Endothelial cell of umbilical vein (primary cell): ENCODE data around the gene CORO2B.

ENCODE experiments used
- EZH2 ChIP-seq: IDR thresholded peaks from 2 replicates; pipeline ENCODE4 v1.6.1; 2012; ENCODE audit warnings: borderline replicate concordance, low read depth, mild to moderate bottlenecking, moderate library complexity, low read length, inconsistent platforms; ENCODE audit not compliant: severe bottlenecking
- FOS ChIP-seq: IDR thresholded peaks from 2 replicates; pipeline ENCODE4 v1.6.1; 2011; ENCODE audit warnings: mild to moderate bottlenecking, low read length, moderate library complexity, borderline replicate concordance; ENCODE audit not compliant: insufficient read depth
- MYC ChIP-seq: IDR thresholded peaks from one replicate; pipeline ENCODE4 v1.6.1; 2011; ENCODE audit warnings: mild to moderate bottlenecking, low read depth, low read length
- POLR2A ChIP-seq: IDR thresholded peaks from 2 replicates; pipeline ENCODE4 v1.6.1; 2012; ENCODE audit warnings: low read depth, mild to moderate bottlenecking, control low read depth, low read length
- POLR2AphosphoS5 ChIP-seq: IDR thresholded peaks from 2 replicates; pipeline ENCODE4 v1.6.1; 2012; ENCODE audit warnings: low read depth, mild to moderate bottlenecking, control low read depth, low read length, moderate library complexity; ENCODE audit not compliant: insufficient read depth
- TF ChIP-seq, protein P1 (sequence below), 2 donors: IDR thresholded peaks; 1 replicate in 1 of 2; 2 replicates in 1 of 2; pipeline ENCODE4 v1.5.1; 2011; ENCODE audit warnings: low read length in 2 of 2, mild to moderate bottlenecking in 2 of 2, moderate library complexity in 2 of 2, control low read depth in 1 of 2, inconsistent platforms in 1 of 2, low read depth in 1 of 2; ENCODE audit not compliant: insufficient read depth in 1 of 2; ENCODE audit errors: extremely low read depth in 1 of 2

DNA sequence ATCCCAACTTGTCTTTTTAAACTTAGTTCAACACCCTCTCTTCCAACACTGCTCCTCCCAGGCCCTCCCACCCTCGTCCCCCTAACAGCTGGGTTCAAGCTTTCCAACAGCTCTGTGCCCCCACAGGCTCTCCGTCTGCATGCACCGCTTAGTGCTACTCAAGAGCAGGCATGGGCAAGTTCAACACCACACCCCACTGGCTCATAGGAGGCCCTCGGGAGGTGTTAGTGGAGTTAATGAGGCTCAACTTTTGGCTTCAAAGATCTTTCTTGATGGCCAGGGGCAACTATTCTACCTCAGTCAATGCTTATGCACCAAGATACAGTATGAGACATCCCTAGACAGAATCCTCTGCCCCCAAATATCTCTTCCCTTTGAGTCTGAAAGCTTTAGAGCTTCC lies 127.5 kb downstream of the CORO2B start:
- TF ChIP-seq, protein P1, sequence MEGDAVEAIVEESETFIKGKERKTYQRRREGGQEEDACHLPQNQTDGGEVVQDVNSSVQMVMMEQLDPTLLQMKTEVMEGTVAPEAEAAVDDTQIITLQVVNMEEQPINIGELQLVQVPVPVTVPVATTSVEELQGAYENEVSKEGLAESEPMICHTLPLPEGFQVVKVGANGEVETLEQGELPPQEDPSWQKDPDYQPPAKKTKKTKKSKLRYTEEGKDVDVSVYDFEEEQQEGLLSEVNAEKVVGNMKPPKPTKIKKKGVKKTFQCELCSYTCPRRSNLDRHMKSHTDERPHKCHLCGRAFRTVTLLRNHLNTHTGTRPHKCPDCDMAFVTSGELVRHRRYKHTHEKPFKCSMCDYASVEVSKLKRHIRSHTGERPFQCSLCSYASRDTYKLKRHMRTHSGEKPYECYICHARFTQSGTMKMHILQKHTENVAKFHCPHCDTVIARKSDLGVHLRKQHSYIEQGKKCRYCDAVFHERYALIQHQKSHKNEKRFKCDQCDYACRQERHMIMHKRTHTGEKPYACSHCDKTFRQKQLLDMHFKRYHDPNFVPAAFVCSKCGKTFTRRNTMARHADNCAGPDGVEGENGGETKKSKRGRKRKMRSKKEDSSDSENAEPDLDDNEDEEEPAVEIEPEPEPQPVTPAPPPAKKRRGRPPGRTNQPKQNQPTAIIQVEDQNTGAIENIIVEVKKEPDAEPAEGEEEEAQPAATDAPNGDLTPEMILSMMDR (IDR thresholded peaks at IDR 0.05; ENCODE audit: extremely low read depth in 1 of 2, insufficient read depth in 1 of 2, low read depth in 1 of 2, low read length in 2 of 2): no peak
- no peak for TF ChIP-seq POLR2A
- no peak for TF ChIP-seq MYC
- TF ChIP-seq EZH2: no peak
- no peak for TF ChIP-seq POLR2AphosphoS5
- TF ChIP-seq FOS: no peak
